ENCODE results near the gene PIP4K2A.
"Not testable (repeated sequence)": the region's sequence is repeated elsewhere in the genome, so short reads cannot be mapped to it uniquely, and the experiment has no call there.

PIP4K2A gene

DNA sequence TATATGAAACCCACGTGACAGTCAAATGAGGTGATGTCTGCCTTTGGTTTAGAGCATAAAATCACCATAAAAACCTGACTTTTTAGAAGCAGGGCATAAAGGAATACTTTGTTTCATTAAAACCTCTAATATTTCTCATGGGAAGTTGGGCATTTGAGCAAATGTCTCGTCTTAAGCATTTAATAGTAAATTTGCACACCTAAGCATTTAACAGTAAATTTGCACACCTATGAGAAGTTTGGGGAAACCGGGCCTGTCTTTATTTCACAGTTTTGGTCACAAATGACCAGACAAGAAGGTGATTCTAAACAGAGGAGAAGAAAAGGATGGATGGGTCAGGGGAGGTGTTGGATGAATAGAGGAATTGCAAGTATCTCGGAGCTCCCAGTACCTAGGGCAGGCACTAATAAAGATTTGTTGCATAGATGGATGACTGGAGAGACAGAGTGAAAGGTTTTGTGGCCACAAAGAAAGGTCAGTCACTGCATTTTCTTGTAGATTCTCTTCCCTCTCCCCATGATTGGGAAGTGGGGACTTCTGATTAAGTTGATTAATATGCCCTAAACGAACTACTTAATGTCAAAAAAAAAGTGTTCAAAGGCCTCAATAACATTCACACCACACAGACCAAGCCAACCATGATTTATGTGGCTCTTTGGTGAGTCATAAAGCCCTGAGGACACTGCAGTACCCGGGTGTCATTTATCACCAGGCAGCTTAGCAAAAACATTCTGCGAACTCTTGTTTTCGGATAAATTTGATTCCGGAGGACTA, 210.9 kb downstream of the PIP4K2A start:
- no peak for DNase-seq

DNA sequence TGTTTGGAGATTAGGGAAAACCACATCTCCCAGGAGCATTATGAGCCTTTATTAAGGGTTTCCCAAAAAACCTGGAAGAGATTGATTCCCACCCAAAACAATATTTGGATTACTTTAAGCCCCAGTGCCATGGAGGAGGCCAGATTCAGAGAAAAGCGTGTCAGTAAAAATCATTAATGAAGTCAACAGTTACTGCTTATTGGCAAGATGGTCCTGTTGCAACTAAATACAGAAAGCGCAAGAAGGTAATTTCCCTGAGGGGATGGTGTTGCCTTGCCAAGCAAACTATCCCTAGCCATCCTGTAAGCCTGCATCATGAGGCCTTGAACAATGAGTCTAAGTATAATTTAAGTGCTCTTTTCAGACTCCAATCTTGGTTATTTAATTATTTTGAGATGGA, 212.5 kb downstream of the PIP4K2A start:
- DNase-seq = no peak

GRCh38 chr10:22501413-22501812, 213.0 kb downstream of the PIP4K2A start:
- DNase-seq = no peak

GRCh38 chr10:22500656-22501340, 213.6 kb downstream of the PIP4K2A start:
- DNase-seq = no peak

DNA sequence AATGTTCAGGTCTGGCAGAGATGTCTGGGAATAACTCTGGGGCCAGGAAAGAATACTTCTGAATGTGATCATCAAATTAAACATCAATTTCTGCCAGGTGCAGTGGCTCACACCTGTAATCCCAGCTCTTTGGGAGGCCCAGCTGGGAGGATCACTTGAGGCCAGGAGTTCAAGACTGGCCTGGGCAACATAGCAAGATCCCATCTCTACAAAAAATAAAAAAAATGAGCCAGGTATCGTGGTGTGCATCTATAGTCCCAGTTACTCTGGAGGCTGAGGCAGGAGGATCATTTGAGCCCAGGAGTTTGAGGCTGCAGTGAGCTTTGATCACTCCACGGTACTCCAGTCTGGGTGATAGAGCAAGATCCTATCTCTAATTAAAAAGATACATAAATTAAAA, 214.4 kb downstream of the PIP4K2A start:
- DNase-seq = not testable (repeated sequence)

- DNase-seq = no peak
Measured at GRCh38 chr10:22495396-22495795, 219.0 kb downstream of the PIP4K2A start.

- no peak for DNase-seq
Measured at GRCh38 chr10:22494007-22494406, 220.4 kb downstream of the PIP4K2A start.

- DNase-seq = no peak
Measured at GRCh38 chr10:22491931-22492615, 222.3 kb downstream of the PIP4K2A start.

DNA sequence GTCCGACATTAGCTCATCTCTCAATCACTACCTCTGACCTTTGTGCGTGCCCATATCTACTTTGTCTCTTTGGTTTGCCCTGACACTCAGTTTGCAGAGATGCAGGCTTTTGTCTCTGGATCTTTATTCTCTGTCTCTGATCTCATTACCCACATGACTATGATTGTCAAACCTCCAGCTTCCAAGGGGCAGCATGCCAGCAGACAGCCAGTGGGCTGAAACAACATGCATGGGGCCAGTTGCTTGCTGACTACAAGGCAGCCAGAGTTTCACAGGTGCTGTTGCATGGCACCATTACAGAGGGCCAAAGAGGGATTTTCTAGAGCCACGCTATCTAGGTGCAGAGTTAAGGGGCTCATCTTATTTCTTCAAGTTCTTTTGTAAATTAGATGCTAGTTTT, 222.9 kb downstream of the PIP4K2A start:
- DNase-seq = no peak

GRCh38 chr10:22489975-22490374, 224.4 kb downstream of the PIP4K2A start:
- no peak for DNase-seq

GRCh38 chr10:22489467-22489866, 224.9 kb downstream of the PIP4K2A start:
- no peak for DNase-seq

DNA sequence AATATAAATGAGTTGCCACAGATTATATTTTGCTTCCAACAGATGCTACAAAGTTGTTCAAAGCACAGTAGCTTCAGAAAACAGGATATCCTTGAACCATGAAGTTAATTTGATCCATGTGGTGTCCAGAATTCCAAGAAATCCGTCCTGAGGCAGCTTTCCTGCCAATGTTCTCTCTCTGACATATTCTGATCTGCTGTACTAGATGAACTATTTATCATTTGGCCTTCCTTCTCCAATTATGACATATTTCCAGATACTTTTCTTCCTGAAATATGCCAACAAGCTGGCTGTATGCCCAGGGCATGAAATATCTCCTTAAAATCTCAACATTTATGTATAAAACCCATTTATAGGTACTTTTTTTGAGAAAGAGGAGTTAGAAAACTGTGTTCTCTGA, 227.9 kb downstream of the PIP4K2A start:
- DNase-seq = no peak

Measured in NCI-H1048 (cell line).